ENCODE data around the gene SMAD2.

Gene SMAD2

DNA sequence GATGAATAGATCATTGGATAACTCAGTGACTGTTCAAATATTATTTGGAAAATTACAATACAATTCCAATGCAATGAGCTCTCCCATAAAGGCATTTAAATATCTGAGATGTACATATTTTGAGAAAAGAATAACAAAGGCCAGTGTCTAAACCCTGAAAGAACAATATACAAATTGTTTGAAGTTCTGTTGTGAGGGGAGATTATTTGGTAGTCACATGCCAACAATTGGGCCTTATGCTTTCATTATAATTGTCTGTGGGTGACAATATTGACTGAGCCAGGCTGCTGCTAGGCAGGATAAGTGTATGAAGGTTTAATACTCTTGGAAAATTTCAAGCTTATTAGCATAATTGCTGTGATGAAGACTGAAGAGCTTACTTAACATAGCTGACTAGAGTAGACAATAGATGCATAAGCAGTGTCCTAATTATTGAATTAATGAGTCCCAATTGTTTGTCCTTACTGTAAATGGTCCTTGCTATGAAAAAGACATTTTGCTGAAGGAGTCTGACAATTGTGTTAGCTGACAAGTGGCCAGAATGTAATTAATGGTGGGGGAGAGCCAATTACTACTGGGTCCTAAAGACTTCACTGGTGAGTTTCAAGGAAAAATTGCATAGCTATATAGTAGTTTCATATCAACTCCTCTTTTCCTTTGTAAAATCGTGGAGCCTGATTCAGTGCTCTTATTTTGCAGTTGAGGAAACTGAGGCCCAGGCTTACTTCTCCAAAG is 5.0 kb upstream of the SMAD2 start:
- no peak for DNase-seq (ENCODE audit: low read depth, low spot score)

DNA sequence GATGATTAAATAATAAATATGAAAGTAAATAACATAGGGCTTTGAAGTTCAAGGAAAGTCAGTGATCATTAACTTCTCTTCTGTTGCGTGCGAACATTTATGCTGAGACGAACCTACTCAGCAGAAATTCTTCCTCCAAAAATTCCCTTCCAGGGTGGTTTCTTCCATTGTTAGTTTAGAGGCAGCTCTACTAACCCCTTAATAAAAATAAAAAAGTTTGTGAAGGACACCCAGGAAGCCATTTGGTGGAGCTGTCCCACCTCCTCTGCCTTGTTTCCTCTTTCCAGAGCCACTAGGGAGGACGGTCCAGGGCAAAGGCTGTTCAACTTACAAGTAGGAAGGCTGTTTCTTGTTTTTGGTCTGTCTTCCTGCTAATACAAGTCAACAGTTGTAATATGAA is 2.1 kb upstream of the SMAD2 start:
- H3K4me3 ChIP-seq (ENCODE audit: low read length) = peak overlapping the region; percentile 56
- no peak for DNase-seq (ENCODE audit: low read depth, low spot score)

More for the DNA sequence above, 5.0 kb upstream of the SMAD2 start:
- H3K4me3 ChIP-seq (ENCODE audit: low read length) = no peak overlapping the region

DNA sequence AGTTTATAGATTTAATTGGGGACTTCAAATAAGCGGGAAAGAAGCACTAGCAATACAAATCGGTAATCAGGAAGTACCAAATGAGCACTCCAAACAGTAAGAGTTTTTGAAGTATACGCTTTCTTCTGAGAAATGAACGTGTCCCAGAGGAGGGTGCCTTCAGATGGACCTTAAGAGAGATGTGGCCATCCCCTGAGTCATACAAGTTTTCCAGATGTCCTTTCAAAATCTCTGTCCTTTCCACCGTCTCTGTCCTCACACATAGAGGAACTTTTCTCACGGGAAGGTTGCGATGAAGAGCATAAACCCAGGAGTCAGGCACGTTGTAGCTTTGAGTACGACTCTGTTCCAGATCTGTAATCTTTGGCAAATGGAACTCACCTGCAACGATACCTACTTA is 1.7 kb upstream of the SMAD2 start:
- DNase-seq (ENCODE audit: low read depth, low spot score) = no peak
- peak overlapping the region; percentile 56 for H3K4me3 ChIP-seq (ENCODE audit: low read length)

DNA sequence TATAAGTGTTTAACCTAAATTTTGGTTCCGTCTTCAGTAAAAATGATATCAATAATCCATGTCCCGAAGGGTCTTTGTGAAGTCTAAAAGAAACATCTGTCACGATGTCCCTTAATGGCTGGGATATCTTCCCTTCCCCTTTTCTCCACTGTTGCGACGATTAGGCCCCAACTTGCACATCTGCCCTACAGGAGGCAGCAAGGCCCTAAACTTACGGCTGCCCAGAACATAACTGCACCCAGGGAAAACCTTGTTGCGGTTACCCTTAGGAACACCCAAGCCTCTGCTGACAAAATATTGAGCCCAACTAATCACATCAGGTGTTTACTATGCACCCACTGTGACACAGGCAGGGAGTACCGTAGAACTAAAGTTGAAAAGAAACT is 1.3 kb upstream of the SMAD2 start:
- H3K4me3 ChIP-seq (ENCODE audit: low read length) = peak overlapping the region; percentile 56
- DNase-seq (ENCODE audit: low read depth, low spot score) = peak; percentile 84

DNA sequence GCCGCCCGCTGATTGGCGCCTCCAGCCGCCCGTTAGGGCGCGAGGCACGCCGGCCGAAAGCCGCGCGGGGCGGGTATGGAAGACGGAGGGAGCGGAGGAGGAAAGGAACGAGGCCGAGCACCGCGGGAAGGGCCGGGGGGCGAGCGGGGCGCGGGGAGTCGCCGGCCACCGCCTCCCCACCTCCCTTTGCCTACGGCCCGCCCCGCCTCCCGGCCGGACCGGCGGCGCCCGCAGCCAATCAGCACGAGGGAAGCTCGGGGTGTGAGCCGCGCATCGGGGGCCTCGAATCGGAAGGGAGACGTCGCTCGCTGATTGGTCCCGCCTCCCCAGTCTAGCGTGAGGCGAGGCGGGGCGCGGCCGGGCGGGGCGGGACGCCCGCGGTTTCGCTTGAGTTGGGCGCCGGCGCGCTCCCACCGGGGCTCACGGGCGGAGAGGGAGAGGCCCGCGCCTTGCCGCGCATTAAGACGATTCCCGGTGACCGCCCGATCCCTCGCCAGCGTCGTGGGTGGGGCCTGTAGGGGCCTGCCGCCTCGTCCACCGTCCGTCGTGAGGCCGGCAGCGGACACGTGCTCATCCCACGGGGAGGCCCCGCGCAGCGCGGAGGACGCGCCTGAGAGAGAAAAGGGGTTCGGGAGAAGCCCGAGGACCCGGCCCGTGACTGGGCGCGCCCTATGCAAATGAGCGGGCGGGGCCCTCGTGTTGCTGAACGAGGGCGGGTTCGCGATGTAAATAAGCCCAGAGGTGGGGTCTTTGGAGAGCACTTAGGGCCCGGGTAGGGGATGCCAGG is 665 bp upstream of the SMAD2 start:
- H3K4me3 ChIP-seq (ENCODE audit: low read length) = peak overlapping the region; percentile 56
- peak; percentile 95 for DNase-seq (ENCODE audit: low read depth, low spot score)

DNA sequence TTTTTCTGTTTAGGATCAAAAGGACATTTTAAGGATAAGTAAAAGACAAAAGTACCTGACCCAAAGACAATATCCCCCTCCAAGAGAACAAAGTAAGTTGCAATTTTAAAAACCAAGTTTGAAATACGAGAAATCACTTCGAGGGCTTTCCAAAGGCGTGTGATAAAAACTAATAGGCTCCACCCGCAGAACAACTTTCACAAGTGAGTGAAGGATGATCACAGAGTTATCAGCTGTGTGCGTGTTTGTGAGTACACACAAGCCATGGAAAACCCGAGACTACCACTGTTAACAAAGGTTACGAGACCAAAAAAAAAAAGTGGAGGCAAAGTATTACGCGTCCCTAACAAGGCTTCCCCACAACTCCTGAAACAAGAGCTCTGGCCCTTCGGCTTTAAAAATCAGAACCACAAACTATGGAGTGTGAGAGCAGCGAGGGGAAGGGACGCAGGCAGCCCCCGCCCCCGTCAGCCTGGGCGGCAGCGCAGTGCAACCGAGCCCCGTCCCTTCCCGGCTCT is 719 bp downstream of the SMAD2 start:
- peak overlapping the region; percentile 81 for H3K4me3 ChIP-seq (ENCODE audit: low read length)
- no peak for DNase-seq (ENCODE audit: low read depth, low spot score)

DNA sequence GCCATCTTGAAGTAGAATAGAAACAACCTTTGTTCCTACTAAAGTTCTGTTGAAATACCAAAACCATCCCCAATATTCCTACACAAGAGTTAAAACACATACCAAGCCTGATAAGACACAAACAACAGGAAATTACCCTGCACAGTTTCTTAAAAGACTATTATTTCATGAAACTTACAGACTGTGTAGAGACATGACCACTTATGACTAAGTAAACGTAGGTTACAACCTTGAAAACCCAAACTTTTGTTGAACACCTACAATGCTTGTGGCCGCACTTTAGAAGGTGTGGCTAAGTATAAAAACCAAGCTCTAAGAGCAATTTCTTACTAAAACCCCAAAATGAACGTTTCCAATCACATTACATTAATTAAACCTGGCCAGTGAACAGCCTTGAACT is 2.0 kb downstream of the SMAD2 start:
- DNase-seq (ENCODE audit: low read depth, low spot score) = no peak
- H3K4me3 ChIP-seq (ENCODE audit: low read length) = peak overlapping the region; percentile 81

DNA sequence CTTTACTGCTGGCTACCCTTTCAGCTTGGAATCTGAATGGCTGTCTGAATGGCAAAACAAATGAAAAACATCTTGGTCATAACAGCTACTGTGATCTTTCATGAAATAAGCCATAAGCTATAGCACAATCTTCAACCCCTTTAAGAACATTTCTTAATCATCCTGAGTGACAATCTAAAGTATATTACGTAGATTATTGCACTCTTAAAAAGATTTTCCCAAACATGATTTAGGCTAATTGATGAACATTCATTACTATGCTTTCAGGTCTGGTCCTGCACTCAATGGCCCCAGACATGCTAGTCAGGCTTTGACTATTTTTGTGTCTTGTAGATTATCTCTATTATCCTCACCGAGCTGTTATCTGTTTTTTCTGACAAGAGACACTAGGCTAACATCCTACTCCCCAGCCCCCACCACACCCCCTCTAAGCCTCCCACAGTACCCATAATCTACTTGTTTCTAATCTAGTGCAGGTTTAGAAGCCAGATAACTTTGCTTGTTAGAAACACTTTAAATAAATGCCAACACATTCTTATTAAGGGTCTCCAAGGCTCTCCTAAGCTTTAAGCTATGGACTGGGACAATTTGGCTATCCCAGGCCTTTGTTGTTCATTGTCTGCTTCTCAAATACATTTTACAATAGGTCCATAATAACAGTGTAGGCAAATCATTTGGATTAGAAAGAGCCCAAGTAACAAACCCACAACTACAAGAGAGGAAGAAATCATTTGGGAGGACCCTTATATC is 4.2 kb downstream of the SMAD2 start:
- no peak overlapping the region for H3K4me3 ChIP-seq (ENCODE audit: low read length)

DNA sequence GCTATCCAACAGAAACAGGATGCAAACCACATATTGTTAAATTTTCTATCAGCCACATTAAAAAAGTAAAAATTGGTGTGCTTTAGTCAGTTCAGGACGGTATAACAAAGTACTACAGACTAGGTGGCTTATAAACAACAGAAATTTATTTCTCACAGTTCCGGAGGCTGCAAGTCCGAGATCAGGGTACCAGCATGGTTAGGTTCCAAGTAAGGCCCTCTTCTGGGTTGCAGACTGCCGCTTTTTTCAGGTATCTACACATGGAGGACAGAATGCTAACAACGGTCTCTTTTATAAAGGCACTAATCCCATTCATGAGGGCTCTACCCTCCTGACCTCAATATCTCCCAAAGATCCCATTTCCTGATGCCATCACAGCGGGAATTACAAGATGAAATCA is 10.5 kb downstream of the SMAD2 start:
- DNase-seq (ENCODE audit: low read depth, low spot score) = no peak

More for the DNA sequence above, 4.2 kb downstream of the SMAD2 start:
- DNase-seq (ENCODE audit: low read depth, low spot score) = no peak

DNA sequence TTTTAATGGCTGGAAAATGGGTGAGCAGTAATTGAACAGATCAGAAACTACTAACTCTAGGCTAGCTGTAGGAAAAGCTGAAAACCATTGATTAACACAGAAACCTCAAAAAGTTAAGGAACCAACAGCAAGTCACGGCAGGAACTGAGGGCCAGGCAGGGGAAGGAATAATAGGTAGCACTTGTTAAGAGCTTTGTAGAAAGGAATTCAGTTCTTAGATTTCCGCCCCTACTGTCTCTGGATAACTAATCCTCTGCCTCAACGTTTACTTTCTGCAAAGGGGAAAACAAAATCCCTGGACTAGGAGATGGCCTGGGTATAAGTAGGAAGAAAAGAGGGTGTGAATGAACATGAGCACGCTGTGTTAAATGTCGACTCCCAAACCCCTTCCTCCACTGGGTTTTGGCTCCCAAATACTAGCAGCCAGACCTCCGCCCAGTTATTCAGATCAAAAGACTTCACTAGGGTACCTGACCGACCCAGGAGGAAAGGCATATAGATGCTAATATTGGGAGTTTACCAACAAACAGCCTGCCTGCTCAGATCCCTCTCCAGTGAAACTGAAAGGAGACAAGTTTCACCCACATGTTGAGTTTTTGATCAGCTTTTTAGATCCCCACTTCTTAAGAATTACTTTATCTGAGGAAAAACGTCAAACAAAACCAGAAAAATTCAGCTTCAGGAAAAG is 12.4 kb downstream of the SMAD2 start:
- DNase-seq (ENCODE audit: low read depth, low spot score) = no peak
- H3K4me3 ChIP-seq (ENCODE audit: low read length) = no peak overlapping the region

More for the DNA sequence above, 10.5 kb downstream of the SMAD2 start:
- H3K4me3 ChIP-seq (ENCODE audit: low read length) = no peak overlapping the region

DNA sequence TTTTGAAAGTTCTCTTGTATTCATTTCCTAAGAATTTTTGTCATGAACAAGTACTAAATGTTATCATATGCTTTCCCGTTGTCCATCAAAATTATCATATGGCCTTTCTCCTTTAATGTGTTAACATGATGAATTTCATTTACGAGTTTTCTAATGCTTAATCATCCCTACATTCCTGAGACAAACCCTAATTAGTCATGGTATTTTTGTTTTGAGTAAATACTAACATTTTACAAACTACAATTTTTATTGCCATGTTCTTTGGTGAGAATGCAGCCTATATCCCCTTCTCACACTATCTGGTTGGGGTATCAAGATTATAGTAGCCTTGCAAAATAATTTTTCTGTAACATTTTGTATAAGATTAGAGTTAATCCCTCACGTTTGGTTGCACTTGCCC is 14.5 kb downstream of the SMAD2 start:
- no peak for DNase-seq (ENCODE audit: low read depth, low spot score)
- no peak overlapping the region for H3K4me3 ChIP-seq (ENCODE audit: low read length)

DNA sequence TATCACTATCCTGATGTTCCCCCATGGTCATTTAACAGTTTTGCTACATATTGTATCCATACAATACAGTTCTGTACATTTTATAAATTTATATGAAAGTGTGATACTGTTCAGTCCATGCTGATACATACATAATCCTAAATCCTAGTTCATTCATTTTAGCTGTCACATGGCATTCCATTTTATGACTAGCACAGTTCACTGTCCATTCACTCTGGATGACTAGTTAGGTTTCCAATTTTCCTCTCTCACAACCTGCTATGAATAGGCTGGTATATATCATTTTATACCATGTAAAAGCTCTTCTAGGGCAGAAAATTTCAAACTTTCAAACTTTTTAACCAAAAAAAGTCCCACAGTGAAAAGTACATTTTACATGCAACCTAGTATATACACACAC is 15.2 kb downstream of the SMAD2 start:
- DNase-seq (ENCODE audit: low read depth, low spot score) = no peak
- H3K4me3 ChIP-seq (ENCODE audit: low read length) = no peak overlapping the region

DNA sequence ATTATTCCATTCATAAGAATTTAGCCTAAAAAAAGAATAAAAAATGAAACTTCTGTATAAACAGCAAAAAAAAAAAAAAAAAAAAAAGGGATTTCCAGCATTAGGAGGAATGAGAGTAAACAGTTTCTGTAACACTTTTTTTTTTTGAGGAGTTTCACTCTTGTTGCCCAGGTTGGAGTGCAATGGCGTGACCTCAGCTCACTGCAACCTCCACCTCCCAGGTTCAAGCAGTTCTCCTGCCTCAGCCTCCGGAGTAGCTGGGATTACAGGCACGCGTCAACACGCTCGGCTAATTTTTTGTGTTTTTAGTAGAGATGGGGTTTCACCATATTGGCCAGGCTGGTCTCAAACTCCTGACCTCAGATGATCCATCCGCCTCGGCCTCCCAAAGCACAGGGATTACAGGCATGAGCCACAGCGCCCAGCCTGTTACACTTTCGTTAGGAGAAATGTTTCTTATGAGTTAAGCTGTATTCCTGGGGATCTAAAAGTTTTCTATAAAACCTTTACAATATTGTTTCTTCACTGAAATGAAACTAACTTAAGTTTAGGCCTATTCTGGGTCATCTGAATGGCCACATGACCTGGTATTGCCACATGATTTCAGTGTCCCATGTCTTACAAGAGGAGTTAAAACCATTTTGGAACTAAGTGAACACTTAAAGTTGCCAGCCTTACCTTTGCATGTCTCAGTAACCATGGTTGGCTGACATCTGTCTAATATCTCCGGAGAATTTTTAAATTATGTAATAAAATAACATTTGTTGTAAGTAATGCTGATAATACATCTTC is 17.5 kb downstream of the SMAD2 start:
- no peak overlapping the region for H3K4me3 ChIP-seq (ENCODE audit: low read length)
- DNase-seq (ENCODE audit: low read depth, low spot score) = no peak

DNA sequence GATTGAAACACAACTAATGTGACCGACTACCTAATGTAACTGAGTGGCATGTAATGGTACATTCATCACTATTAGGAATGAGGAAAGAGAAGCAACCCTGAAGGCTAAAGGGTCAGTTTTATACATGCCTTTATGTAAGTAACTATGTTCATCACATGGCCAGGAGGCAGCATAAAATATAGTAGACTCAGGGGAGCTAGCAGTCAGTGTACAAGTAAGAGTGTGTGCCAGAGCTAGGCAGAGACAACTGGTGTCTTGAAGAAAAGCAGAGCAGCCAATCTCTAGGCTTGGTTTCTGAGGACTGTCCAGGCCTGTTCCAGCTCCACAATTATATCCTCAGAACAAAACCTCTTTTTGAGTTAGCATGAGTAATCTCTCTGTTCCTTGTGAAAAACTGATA is 18.1 kb downstream of the SMAD2 start:
- H3K4me3 ChIP-seq (ENCODE audit: low read length) = no peak overlapping the region
- DNase-seq (ENCODE audit: low read depth, low spot score) = no peak

DNA sequence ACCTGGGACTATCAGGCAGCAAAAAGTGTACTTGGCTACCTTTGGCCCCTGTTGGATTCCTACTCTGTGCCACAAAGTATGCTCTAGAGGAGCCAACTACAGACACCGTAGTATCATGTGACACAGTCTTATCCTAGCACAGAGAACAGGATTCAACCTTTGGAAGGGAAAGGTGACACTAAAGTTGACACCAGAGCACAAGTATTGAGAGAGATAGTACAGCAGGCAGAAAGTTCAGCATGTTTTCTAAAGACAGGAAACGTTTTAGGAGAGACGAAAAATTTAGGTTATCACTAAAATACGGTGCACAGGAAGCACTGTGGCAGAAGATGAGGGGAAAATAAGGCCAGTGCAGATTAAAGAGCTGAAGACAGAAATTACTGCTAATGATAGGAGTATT is 18.6 kb downstream of the SMAD2 start:
- DNase-seq (ENCODE audit: low read depth, low spot score) = no peak
- H3K4me3 ChIP-seq (ENCODE audit: low read length) = no peak overlapping the region

DNA sequence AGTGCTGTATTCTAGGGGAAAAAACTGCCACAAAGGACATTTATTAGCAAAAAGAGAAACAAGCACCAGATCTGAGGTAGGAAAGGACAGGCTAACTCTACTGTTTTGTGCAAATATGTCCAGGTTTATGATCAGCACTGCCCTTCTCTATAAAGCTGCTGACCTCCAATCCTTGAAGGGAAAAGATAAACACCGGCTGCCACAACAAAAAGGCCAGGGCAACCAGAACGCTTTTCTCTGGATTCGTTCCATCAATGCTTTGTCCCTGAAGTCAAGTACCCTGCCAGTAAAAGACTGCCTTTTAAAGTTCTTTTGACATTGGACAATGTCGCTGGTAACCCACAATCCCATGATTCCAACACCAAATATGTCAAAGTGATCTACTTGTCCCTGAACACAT is 21.0 kb downstream of the SMAD2 start:
- no peak overlapping the region for H3K4me3 ChIP-seq (ENCODE audit: low read length)
- DNase-seq (ENCODE audit: low read depth, low spot score) = no peak

DNA sequence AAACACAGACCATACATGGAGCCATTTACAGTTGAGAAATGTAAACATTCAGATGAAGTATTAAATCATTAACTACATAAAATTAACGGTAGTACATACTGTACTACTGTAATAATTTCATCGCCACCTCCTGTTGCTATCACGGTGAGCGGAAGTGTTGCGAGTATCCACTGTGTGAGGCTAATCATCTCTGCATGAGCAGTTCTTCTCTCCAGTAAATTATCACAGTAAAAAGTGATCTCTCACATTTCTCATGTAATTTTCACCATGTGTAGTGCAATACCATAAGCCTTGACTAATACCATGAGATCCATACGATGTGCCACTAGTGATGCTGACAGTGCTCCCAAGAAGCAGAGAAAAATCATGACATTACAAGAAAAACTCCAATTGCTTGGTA is 21.9 kb downstream of the SMAD2 start:
- H3K4me3 ChIP-seq (ENCODE audit: low read length) = no peak overlapping the region
- DNase-seq (ENCODE audit: low read depth, low spot score) = no peak

DNA sequence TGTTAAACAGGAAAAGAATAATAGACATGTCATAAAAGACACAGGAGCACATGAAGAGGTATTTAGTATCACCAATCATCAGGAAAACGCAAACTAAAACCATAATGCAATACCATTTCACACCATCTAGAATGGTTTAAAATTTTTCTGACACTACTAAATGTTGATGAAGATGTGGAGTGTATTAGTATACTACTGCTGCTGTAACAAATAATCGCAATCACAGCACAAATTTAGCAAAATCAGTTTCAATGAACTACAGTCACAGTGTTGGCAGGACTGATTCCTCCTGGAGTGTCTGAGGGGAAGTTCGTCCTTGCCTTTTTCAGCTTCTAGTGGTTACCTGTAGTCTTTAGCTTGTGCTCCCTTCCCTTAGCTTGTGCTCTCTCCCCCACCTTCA is 24.1 kb downstream of the SMAD2 start:
- no peak overlapping the region for H3K4me3 ChIP-seq (ENCODE audit: low read length)
- no peak for DNase-seq (ENCODE audit: low read depth, low spot score)

DNA sequence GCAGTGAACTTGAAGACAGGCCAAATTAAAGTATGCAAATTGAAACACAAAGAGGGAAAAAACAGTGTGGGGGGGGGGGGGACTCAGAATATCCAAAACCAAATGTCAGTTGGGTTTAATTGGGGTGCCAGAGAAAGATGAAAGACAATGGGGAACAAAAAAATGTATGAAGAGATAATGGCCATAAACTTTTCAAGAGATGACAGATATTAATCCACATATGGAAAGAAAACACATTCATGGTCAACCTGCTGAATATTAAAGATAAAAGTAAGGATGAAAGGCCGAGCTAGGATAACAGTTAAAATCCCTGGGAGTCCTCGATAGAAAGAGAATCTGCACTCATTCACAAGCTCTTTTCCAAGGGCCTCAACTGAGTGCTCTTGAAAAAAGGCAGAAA is 26.6 kb downstream of the SMAD2 start:
- H3K4me3 ChIP-seq (ENCODE audit: low read length) = no peak overlapping the region
- no peak for DNase-seq (ENCODE audit: low read depth, low spot score)
